ENCODE results near the gene FBXO24. TPM values are rescaled to one million over a fixed set of nuclear protein-coding genes. Genes with fewer than 3 reads are reported as not detected.
A peak's percentile ranks its signal among the peaks of the same experiment; 100 is the strongest.

Gene FBXO24
- total RNA-seq, 1 donor from 2014 or later = 0.07 TPM

- DNase-seq (ENCODE audit: low read depth, low spot score) = no peak
These were observed 12.3 kb upstream of the FBXO24 start, which contains the start of gene SAP25 for GRCh38 chr7:100573691-100574361. TSS of gene SAP25 (minus strand) at chr7:100573900. CDS start at chr7:100573742, 158 bp downstream.

DNA sequence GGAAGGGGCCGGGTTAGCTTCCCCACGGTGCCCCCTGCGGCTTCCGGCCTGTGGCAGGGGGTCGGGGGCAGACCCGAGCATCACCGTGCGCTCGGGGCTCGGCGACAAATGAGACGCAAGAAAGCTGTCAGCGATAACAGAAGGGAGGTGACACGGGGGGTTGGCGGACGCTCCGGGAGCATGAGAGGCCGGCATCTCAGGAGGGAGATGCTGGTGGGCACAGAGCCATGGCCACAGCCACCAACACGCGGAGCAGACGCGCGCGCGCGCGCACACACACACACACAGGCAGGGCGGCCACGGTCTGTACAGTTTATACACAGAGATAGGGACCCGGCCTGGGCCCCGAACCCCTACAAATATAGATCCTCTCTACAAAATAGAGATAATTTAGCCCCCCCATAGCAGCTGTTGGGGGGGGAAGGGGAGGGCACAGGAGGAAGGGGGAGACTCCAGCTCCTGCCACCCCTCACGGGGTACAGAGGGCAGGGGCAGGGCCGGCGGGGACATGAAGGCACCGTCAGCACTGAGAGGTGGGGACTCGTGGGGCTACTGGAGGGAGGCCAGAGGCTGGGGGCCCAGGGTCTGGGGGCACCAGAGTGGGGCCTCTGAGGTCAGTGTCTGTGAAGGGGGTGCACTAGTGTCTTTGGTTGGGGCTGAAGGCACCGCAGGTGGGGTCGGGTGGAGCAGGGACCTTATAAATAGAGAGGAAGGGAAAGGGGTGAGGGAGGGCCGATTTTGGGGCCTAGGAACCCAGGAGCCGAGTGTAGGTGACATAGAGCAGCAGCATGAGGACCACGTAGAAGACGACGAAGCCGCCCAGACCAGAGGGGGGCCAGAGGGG, 11.5 kb upstream of the FBXO24 start:
- no peak for DNase-seq (ENCODE audit: low read depth, low spot score)

- DNase-seq (ENCODE audit: low read depth, low spot score) = no peak
These were observed 10.9 kb upstream of the FBXO24 start for GRCh38 chr7:100575206-100575631.

DNA sequence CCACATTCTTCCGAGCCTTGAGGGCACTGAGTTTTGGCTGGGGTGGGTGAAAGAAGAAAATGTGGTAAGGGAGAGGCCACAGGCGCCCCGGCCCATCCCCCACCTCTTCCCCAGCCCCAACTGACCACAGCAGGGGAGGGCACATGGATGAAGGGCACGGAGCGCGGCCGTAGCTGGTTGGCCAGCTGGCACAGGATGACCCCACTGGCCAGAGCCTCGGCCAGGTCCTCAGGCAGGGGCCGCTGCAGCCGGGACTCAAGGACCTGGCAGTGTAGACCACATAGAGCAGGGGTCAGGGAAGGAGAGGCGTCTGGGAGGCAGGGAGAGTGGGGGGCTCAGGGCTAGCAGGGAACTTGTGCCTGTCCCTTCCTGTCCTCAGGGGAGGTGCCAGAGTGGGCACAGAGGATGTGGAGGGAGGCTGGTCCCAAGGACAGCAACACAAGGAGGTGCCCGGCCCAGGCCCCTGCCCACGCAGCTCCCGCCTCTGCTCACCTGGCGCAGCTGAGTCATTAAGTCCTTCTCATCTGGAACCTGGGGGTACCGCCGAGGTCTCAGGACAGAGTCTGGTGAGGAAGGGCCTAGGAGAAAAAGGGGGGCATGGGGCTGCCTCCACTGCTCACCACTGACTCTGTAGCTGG, 10.3 kb upstream of the FBXO24 start:
- DNase-seq (ENCODE audit: low read depth, low spot score) = no peak

GRCh38 chr7:100576384-100576993, 9.6 kb upstream of the FBXO24 start:
- no peak for DNase-seq (ENCODE audit: low read depth, low spot score)

- no peak for DNase-seq (ENCODE audit: low read depth, low spot score)
These were observed 9.0 kb upstream of the FBXO24 start for GRCh38 chr7:100577103-100577502.

- DNase-seq (ENCODE audit: low read depth, low spot score) = no peak
These were observed 8.6 kb upstream of the FBXO24 start for GRCh38 chr7:100577507-100577906.

- DNase-seq (ENCODE audit: low read depth, low spot score) = no peak
These were observed 7.6 kb upstream of the FBXO24 start for GRCh38 chr7:100578246-100579183.

DNA sequence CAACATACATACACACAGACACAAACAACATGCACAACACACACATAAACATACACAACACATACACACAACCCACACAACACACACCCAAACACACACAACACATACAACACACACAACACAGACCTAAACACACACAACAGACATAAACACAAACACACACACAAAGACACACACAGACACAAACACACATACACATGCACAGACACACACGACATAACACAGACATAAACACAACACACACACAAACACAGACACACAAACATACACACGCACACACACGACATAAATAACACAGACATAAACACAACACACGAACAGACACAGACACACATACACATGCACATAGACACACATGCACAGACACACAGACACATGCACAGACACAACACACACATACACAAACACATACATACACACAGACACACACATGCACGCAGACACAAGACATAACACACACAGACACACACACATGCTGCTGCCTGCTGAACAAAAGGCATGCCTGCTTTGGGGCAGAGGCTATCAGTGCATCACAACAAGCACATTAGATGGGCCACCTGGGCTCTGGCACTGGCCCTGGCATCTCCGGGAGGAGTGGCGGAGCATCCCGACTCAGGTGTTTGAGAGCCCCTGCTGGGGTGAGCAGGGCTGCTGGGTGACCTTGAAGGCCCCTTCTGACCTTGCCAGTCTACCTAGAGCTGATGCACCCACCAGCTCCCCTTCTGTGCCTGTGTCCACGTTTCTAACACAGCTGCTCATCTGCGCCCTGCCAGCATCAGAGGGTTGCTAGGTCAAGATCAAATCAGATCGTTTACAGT, 5.5 kb upstream of the FBXO24 start:
- no peak for DNase-seq (ENCODE audit: low read depth, low spot score)

- DNase-seq (ENCODE audit: low read depth, low spot score) = no peak
These were observed 4.0 kb upstream of the FBXO24 start for GRCh38 chr7:100582041-100582579.

DNA sequence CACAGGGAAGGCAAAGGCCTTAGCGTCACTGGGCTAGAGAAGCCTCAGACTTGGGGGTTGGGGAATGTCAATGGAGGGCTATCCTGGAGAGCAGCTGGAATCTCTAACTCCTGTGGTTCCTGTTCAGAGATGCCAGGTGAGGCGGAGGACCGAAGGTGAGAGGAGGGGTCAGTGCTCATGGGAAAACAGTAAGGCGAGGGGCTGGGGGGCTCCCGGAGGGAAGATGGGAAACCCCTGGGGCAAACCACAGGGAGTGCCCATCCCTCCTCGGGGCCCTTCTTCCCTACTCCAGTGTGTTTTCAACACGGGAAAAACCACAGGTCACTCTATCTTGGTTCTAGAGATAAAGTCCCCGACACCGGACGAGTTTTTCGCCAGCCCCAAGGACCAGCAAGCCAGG, 3.5 kb upstream of the FBXO24 start:
- no peak for DNase-seq (ENCODE audit: low read depth, low spot score)

GRCh38 chr7:100583132-100584053, 2.7 kb upstream of the FBXO24 start:
- DNase-seq (ENCODE audit: low read depth, low spot score) = no peak

- no peak for DNase-seq (ENCODE audit: low read depth, low spot score)
These were observed 2.0 kb upstream of the FBXO24 start for GRCh38 chr7:100584054-100584682.

DNA sequence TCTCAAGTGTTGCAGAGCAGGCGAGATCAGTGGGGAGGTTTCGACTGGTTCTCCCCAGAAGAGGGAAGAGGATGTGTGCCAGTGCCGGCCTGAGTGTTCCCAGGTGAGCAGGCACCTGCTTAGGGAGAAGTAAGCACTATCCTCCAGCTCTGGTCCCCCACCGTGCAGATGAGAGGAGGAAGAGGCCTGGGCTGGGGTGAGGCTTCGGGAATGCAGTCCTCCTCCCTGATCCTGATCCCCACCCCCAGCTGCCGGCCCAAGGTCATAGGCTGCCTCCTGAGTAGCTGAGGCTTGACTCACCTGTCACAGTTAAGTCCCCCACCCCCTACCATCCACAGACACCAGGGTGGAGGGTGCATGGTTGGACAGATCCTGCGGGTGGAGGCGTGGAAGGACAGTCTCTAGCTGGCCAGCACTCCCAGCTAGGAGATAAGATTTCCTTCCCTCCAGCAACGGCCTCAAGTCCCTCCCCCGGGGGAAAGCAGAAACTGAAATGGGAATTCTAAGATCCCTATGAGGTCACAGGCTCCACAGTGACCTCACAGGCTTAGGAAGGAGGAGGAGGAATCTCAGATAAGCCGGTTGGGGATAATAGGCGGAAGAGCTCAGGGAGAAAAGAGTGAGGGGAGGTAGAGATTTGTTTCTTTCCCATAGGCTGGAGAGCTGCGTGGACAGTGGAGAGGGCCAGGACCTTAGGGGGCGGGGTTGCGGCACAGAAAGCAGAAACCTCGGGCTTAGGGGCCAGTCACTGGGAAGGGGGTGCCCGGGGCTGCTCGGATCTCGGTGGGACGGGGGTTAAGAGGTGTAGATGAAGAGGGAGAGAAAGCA, 1.2 kb upstream of the FBXO24 start:
- peak; percentile 58 for DNase-seq (ENCODE audit: low read depth, low spot score)

DNA sequence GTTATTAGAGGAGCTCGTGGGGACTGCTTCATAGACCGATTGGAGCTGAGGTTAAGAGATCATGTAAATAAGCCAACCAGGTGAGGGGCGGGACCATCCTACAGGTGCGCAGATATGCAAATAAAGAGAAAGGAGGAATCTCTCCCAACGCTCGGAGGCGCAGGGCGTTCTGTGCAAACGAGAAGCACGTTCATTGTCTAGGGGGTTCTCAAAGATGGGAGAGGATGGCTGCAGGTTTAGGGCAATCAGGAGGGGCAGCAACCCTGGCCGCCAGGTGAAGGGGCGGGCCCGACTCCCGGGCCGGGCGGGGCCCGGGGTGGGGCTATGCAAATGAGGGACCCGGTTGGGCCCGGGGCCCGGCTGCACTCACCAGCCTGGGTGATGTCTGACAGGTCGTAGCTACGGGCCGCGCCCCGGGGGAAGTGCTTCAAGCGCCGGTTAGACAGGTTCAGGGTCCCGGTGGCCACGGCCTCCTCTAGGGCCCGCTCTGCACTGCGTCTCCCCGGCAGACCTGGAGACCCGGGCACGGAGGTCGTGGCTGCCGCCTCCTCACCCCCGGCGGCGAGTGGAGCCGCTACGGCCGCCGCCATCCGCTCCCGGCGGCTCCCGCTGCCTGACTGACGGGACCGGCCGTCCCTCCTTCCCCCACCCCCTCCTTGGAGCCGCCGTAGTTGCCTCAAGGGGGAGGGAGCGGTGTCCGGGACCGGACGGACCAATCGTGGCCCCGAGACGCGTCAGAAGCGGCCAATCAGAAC, 440 bp upstream of the FBXO24 start, which contains the start of gene LRCH4:
LRCH4 (minus strand) TSS at position 619 of the 755 bp plus-strand sequence; CDS start at position 590, 29 bp downstream.
- DNase-seq (ENCODE audit: low read depth, low spot score) = no peak

DNA sequence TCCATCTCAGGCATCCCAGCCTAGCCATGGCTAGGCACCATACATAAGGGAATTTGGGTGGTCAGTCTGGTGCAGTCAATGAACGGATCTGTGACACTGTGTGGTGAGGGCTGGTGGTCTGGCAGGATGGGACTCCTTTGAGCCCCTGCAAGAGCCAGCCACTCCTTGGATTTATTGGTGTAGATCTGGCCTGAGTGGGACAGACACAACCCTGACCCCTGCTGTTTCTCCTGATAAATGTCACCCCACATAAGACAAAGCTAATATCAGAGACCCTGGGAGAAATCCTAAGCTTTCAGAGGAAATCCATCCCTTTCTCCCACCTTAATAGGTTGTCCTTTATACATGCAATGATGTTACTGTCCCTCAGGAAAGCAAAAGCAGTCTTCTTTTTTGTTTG, 2.3 kb downstream of the FBXO24 start:
- DNase-seq (ENCODE audit: low read depth, low spot score) = no peak

All from pulmonary artery endothelial cell (primary cell).